HG03520 (cell line): Measurements from ENCODE around the gene OR5V1.
"Not testable (repeated sequence)": the region's sequence is repeated elsewhere in the genome, so short reads cannot be mapped to it uniquely, and the experiment has no call there.

Experiments
- ATAC-seq: cut with Tn5 transposase; IDR thresholded peaks from one replicate; pipeline ENCODE4 v1.9.1; 2021; ENCODE audit warnings: mild to moderate bottlenecking, moderate library complexity; ENCODE audit not compliant: unreplicated experiment

OR5V1 gene

DNA sequence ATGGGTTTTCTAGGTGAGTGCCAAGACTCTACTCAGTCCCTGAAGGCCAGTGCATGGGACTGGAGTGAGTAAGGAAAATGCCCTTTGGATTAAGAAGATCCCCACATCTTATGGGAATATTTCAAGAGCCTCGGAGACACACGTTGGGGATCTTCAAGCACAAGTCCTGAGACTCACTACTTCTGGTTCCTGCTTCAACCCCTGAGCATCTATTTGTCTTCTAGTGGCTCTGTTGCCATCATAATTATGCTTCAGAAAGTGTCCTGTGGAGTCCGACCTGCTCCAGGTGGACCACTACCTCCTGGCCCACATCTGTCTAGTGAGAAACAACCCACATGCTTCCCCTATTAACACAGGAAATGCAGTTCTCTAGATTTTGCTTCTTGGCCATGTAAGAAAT lies at the start of gene OR5V1:
TSS of gene OR5V1 (minus strand) at position 101 of the 400 bp plus-strand sequence. CDS start 12,670 bp downstream, outside the sequence.
- ATAC-seq: no peak

GRCh38 chr6:29414588-29414987 lies 45.9 kb upstream of the OR5V1 start, which contains the start of gene OR12D1:
OR12D1 (plus strand) TSS chr6:29414928.
- no peak for ATAC-seq

DNA sequence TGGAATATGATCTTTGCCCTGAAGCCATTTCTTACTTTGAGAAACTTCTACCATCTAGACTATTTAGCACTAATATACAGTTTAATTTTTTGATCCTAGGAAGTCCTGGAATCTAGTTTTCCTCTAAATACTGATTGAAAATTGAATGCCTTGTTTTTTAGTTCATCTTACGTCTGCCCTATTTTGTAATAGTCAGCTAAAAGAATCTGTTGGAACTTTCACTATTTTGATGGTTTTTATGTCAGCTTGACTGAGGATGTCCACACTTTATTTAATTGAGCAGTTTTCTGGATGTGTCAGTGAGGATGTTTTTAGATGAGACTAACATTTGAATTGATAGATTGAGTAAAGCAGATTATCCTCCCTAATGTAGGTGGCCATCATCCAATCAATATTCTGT lies 35.1 kb upstream of the OR5V1 start:
- no peak for ATAC-seq

- ATAC-seq: no peak
These were observed 30.9 kb upstream of the OR5V1 start for GRCh38 chr6:29399525-29399924.

DNA sequence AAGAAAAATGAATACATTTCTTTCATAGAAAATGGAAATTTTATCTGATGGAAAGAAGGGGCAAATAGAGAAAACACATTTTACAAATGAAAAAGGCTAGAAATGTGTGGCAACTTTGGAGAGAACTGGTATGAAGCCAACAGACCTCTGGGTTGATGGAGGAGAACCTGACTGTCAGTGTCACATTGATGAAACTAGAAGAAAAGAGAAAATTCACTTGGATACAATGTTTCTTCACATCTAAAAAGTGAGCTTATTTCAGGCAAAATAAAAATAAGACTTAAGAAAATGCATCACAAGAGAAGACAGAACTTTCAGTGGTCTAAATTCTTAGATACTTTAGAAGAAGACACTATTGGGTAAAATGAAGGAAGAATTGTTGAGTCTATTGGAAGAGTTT lies 26.7 kb upstream of the OR5V1 start, which contains the start of gene OR12D2:
TSS of gene OR12D2 (plus strand) at position 301 of the 400 bp plus-strand sequence. CDS start 1,069 bp downstream, outside the sequence.
- no peak for ATAC-seq

GRCh38 chr6:29388533-29388932 lies 19.9 kb upstream of the OR5V1 start:
- ATAC-seq: no peak

- no peak for ATAC-seq
These were observed 7.3 kb upstream of the OR5V1 start for GRCh38 chr6:29376003-29376402.

DNA sequence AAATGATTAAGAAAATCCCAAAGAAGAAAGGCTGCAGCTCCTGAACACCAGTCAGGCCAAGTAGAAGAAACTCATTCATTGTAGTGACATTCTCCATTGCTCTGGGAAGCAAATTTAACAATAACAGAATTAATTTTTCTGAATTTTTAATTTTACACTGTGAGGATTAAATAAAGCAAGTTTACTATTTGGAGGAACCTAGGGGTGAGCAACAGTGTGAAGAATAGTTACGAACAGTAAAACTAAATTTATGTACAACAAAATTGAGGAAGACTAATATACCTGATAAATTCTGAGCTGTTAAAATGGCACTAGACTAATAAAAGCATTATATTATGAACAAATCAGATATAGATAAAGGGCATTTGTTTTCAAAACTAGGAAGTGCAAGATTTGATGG lies 6.5 kb upstream of the OR5V1 start, which contains the start of gene OR12D3:
TSS of gene OR12D3 (minus strand) at position 101 of the 400 bp plus-strand sequence. CDS start at position 97, 4 bp downstream.
- no peak for ATAC-seq

DNA sequence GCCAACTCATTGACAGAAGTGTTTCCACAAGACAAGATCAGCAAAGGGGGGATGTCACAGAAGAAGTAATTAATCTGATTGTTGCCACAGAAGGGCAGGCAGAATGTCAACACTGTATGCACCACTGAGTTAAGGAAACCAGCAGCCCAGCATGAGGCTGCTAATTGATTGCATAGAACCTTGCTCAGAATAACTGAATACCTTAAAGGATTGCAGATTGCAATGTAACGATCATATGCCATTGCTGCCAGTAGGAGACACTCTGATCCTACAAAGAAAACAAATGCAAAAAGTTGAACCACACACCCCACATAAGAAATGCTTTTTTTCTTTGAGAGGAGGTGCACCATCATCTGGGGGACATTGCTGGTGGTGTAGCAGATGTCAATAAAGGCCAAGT lies 13.1 kb downstream of the OR5V1 start:
- ATAC-seq: no peak

DNA sequence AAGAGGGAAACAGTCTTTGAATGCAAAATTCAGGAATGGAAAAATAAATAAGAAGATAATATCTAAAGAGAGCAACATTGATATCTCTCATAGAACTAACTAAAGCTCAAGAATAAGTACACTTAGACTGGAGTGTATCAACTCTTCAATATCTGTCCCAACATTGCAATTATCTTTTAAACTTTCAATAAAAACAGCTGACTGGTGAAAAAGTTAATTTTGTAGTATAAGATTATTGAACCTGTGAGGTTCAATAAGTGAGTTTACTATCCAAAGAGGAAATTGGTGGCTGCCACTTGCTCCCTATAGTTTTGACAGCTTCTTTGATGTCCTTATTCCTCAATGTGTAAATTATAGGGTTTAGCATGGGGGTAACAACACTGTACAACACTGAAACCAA lies 13.7 kb downstream of the OR5V1 start:
- no peak for ATAC-seq

- not testable (repeated sequence) for ATAC-seq
These were observed 19.3 kb downstream of the OR5V1 start for GRCh38 chr6:29349348-29349747.

GRCh38 chr6:29345380-29345779 lies 23.3 kb downstream of the OR5V1 start:
- no peak for ATAC-seq

GRCh38 chr6:29336269-29336668 lies 32.4 kb downstream of the OR5V1 start:
- no peak for ATAC-seq

DNA sequence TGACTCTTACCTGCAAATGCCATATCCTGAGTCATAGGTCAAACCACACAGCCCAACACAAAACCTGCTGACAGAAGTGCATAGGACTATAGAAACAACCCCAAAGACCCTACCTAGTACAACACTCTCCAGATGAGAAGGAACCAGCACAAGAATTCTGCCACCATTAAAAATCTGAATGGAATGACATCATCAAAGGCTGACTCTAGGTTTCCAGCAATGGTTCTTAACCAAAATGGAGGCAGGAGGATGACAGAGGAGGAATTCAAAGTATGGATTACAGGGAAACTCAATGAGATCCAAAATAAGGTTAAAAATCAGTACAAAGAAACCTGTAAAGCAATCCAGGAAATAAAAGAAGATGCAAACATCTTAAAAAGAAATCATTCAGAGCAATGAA lies 36.0 kb downstream of the OR5V1 start:
- no peak for ATAC-seq

- no peak for ATAC-seq
These were observed 42.9 kb downstream of the OR5V1 start for GRCh38 chr6:29325777-29326176.

GRCh38 chr6:29323332-29323731 lies 45.3 kb downstream of the OR5V1 start:
- not testable (repeated sequence) for ATAC-seq

DNA sequence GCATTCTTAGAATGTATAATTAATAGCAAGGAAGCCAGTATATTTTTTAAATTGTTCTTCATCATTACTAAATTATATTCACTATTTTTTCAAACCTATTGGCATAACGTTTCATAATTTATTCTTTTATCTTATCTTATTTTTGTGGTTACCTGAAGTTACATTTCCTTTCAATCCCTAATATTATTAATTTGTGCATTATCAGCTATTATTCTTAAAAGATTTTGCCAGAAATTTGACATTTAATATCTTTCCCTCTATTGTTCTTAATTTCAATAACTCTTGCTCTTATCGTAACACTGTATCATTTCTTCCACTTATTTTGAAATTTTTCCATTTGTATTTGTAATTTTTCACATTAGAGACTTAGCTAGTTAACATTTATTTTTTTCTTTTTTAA lies 48.7 kb downstream of the OR5V1 start:
- ATAC-seq: no peak
